WTC11 (cell line): ENCODE data around the gene RMC1. TPM values are rescaled to one million over a fixed set of nuclear protein-coding genes. Genes with fewer than 3 reads are reported as not detected.

Experiments used
- ATAC-seq: fragments of 200-7000 bp; cut with Tn5 transposase; 2 replicates; pipeline ENCODE4 v1.10.0; 2021; ENCODE audit warnings: mild to moderate bottlenecking, moderate library complexity
- CTCF ChIA-PET: fragments of 300-600 bp; sonication (Branson Sonifier 250); formaldehyde crosslinking; loops from one replicate; lab custom pipeline; 2021; ENCODE audit warnings: antibody characterized with exemption; lab: Charles Lee
- POLR2A ChIA-PET: fragments of 350-600 bp; sonication (Branson Sonifier 250); formaldehyde crosslinking; loops from one replicate; lab custom pipeline; 2021; ENCODE audit warnings: antibody characterized with exemption; lab: Charles Lee
- DNase-seq: peaks from one replicate; pipeline ENCODE4 v3.0.0; 2021; ENCODE audit warnings: low spot score
- H3K27ac Mint-ChIP-seq: 2 replicates; pipeline ENCODE4 v1.8.0; 2021; ENCODE audit warnings: mixed read lengths
- H3K27me3 Mint-ChIP-seq: 2 replicates; pipeline ENCODE4 v1.8.0; 2021; ENCODE audit warnings: low read depth, mild to moderate bottlenecking, moderate library complexity, mixed read lengths
- H3K36me3 Mint-ChIP-seq: 2 replicates; pipeline ENCODE4 v1.8.0; 2021; ENCODE audit warnings: mixed read lengths
- H3K4me1 Mint-ChIP-seq: 2 replicates; pipeline ENCODE4 v1.8.0; 2022; ENCODE audit warnings: mixed read lengths
- H3K4me3 Mint-ChIP-seq: 2 replicates; pipeline ENCODE4 v1.8.0; 2021; ENCODE audit warnings: mild to moderate bottlenecking, moderate library complexity, mixed read lengths
- H3K9me3 Mint-ChIP-seq: 2 replicates; pipeline ENCODE4 v1.8.0; 2021; ENCODE audit warnings: mixed read lengths
- ATF1 ChIP-seq: sonication (generic); formaldehyde crosslinking; IDR thresholded peaks from 2 replicates; pipeline ENCODE4 v1.8.1; 2023; ENCODE audit warnings: mild to moderate bottlenecking, moderate library complexity, missing genetic modification reagents
- FOXJ3 ChIP-seq: sonication (generic); formaldehyde crosslinking; IDR thresholded peaks from 2 replicates; pipeline ENCODE4 v1.9.0; 2021; ENCODE audit warnings: missing genetic modification reagents, mild to moderate bottlenecking, borderline replicate concordance
- IRF2 ChIP-seq: sonication (generic); formaldehyde crosslinking; IDR thresholded peaks from 2 replicates; pipeline ENCODE4 v1.8.0; 2022; ENCODE audit warnings: low read depth, missing genetic modification reagents, borderline replicate concordance
- KAT7 ChIP-seq: sonication (generic); formaldehyde crosslinking; IDR thresholded peaks from 2 replicates; pipeline ENCODE4 v1.8.1; 2023; ENCODE audit warnings: missing genetic modification reagents, mild to moderate bottlenecking, borderline replicate concordance
- MYBL2 ChIP-seq: sonication (generic); formaldehyde crosslinking; IDR thresholded peaks from 2 replicates; pipeline ENCODE4 v1.8.1; 2023; ENCODE audit warnings: mild to moderate bottlenecking, moderate library complexity, missing genetic modification reagents
- SMAD3 ChIP-seq: sonication (generic); formaldehyde crosslinking; IDR thresholded peaks from 2 replicates; pipeline ENCODE4 v1.8.0; 2022; ENCODE audit warnings: missing genetic modification reagents, mild to moderate bottlenecking, borderline replicate concordance
- SOX15 ChIP-seq: fragments of 250-450 bp; sonication (Bioruptor Pico); IDR thresholded peaks from 2 replicates; pipeline ENCODE4 v1.9.0; 2021; ENCODE audit warnings: mild to moderate bottlenecking
- SP1 ChIP-seq: sonication (generic); formaldehyde crosslinking; conservative IDR thresholded peaks from 2 replicates; pipeline ENCODE4 v1.8.1; 2022; ENCODE audit warnings: missing genetic modification reagents
- TCF7 ChIP-seq: sonication (generic); formaldehyde crosslinking; IDR thresholded peaks from 2 replicates; pipeline ENCODE4 v1.8.0; 2022; ENCODE audit warnings: mild to moderate bottlenecking, low read depth, missing genetic modification reagents, moderate library complexity
- TEAD1 ChIP-seq: sonication (generic); formaldehyde crosslinking; IDR thresholded peaks from 2 replicates; pipeline ENCODE4 v1.8.0; 2022; ENCODE audit warnings: mild to moderate bottlenecking, missing genetic modification reagents
- TP53 ChIP-seq: sonication (generic); formaldehyde crosslinking; IDR thresholded peaks from 2 replicates; pipeline ENCODE4 v1.8.1; 2023; ENCODE audit warnings: mild to moderate bottlenecking, missing genetic modification reagents
- ZBTB21 ChIP-seq: sonication (generic); formaldehyde crosslinking; IDR thresholded peaks from 2 replicates; pipeline ENCODE4 v1.8.1; 2023; ENCODE audit warnings: mild to moderate bottlenecking, missing genetic modification reagents, borderline replicate concordance
- ZNF138 ChIP-seq: sonication (generic); formaldehyde crosslinking; conservative IDR thresholded peaks from 2 replicates; pipeline ENCODE4 v1.8.1; 2022; ENCODE audit warnings: mild to moderate bottlenecking, moderate library complexity, missing genetic modification reagents
- ZNF416 ChIP-seq: fragments of 250-450 bp; sonication (Bioruptor Pico); IDR thresholded peaks from 2 replicates; pipeline ENCODE4 v1.9.0; 2021; ENCODE audit warnings: mild to moderate bottlenecking, inconsistent platforms
- total RNA-seq: library from RNA; stranded (reverse); gene quantifications from 3 replicates; pipeline ENCODE4 v1.2.3, GENCODE V29; 2021
- TF ChIP-seq, protein P1 (sequence below): sonication (generic); formaldehyde crosslinking; IDR thresholded peaks from 2 replicates; pipeline ENCODE4 v1.8.1; 2023; ENCODE audit warnings: mild to moderate bottlenecking, missing genetic modification reagents
- TF ChIP-seq, protein P2 (sequence below): sonication (generic); formaldehyde crosslinking; IDR thresholded peaks from 2 replicates; pipeline ENCODE4 v1.8.1; 2023; ENCODE audit warnings: mild to moderate bottlenecking, missing genetic modification reagents, moderate library complexity
- TF ChIP-seq, protein P3 (sequence below): sonication (generic); formaldehyde crosslinking; IDR thresholded peaks from 2 replicates; pipeline ENCODE4 v1.8.1; 2022; ENCODE audit warnings: mild to moderate bottlenecking, missing genetic modification reagents, moderate library complexity, borderline replicate concordance
- TF ChIP-seq, protein P4 (sequence below): sonication (generic); formaldehyde crosslinking; IDR thresholded peaks from 2 replicates; pipeline ENCODE4 v1.8.1; 2022; ENCODE audit warnings: mild to moderate bottlenecking, moderate library complexity, missing genetic modification reagents
- TF ChIP-seq, protein P5 (sequence below): sonication (generic); formaldehyde crosslinking; IDR thresholded peaks from 2 replicates; pipeline ENCODE4 v1.8.0; 2022; ENCODE audit warnings: mild to moderate bottlenecking, missing genetic modification reagents
- TF ChIP-seq, protein P6 (sequence below): fragments of 250-450 bp; sonication (Bioruptor Pico); IDR thresholded peaks from 2 replicates; pipeline ENCODE4 v2.1.2; 2022; ENCODE audit warnings: mild to moderate bottlenecking, moderate library complexity

The RMC1 gene
- total RNA-seq, 1 experiment from 2014 or later = 15.6 TPM

DNA sequence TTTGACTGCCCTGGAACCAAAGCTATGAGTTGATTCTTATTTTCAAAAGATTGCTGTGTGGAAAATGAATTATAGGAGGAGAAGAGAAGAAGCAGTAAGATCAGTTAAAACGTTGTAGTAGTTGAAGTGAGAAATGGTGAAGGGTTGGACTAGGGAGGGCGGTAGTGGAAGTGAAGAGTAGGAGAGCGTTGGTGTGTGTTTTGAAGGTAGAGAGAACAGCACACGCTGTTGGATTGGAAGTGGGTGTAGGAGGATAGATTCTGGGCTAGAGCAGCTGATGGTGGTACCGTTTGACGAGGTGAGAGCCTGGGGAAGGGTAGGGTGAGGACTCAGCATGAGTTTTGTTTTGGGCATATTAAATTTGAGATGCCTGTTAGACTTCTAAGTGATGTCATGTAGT is 31.8 kb upstream of the RMC1 start:
- H3K27ac Mint-ChIP-seq = no peak overlapping the region
- peaks cover 41% of the 10 kb centered on the region for H3K36me3 Mint-ChIP-seq
- ChIA-PET CTCF (interaction anchor here (1.2 kb wide), 1 partner anchor 27 kb away, joined by 3 read pairs; no protein-coding TSS in a partner anchor), POLR2A (no interaction called here)
- H3K27me3 Mint-ChIP-seq = no peaks in the 10 kb centered on the region
- no peak for TF ChIP-seq SOX15
- no peak for TF ChIP-seq SMAD3 (CRISPR knock-in tag)
- TF ChIP-seq, protein P1, sequence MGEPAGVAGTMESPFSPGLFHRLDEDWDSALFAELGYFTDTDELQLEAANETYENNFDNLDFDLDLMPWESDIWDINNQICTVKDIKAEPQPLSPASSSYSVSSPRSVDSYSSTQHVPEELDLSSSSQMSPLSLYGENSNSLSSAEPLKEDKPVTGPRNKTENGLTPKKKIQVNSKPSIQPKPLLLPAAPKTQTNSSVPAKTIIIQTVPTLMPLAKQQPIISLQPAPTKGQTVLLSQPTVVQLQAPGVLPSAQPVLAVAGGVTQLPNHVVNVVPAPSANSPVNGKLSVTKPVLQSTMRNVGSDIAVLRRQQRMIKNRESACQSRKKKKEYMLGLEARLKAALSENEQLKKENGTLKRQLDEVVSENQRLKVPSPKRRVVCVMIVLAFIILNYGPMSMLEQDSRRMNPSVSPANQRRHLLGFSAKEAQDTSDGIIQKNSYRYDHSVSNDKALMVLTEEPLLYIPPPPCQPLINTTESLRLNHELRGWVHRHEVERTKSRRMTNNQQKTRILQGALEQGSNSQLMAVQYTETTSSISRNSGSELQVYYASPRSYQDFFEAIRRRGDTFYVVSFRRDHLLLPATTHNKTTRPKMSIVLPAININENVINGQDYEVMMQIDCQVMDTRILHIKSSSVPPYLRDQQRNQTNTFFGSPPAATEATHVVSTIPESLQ (CRISPR knock-in tag) = no peak
- TF ChIP-seq, protein P2, sequence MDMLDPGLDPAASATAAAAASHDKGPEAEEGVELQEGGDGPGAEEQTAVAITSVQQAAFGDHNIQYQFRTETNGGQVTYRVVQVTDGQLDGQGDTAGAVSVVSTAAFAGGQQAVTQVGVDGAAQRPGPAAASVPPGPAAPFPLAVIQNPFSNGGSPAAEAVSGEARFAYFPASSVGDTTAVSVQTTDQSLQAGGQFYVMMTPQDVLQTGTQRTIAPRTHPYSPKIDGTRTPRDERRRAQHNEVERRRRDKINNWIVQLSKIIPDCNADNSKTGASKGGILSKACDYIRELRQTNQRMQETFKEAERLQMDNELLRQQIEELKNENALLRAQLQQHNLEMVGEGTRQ (CRISPR knock-in tag) = no peak
- TF ChIP-seq ZBTB21 = no peak
- no peak for TF ChIP-seq MYBL2
- no peak for TF ChIP-seq ZNF416 (CRISPR knock-in tag)
- TF ChIP-seq TCF7 (CRISPR knock-in tag) = no peak
- TF ChIP-seq ATF1 (CRISPR knock-in tag) = no peak
- TF ChIP-seq KAT7 (CRISPR knock-in tag) = no peak
- no peak for TF ChIP-seq FOXJ3 (CRISPR knock-in tag)
- no peak for TF ChIP-seq ZNF138 (CRISPR knock-in tag)
- no peak for TF ChIP-seq TEAD1 (CRISPR knock-in tag)
- TF ChIP-seq, protein P3, sequence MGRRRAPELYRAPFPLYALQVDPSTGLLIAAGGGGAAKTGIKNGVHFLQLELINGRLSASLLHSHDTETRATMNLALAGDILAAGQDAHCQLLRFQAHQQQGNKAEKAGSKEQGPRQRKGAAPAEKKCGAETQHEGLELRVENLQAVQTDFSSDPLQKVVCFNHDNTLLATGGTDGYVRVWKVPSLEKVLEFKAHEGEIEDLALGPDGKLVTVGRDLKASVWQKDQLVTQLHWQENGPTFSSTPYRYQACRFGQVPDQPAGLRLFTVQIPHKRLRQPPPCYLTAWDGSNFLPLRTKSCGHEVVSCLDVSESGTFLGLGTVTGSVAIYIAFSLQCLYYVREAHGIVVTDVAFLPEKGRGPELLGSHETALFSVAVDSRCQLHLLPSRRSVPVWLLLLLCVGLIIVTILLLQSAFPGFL = no peak
- TF ChIP-seq, protein P4, sequence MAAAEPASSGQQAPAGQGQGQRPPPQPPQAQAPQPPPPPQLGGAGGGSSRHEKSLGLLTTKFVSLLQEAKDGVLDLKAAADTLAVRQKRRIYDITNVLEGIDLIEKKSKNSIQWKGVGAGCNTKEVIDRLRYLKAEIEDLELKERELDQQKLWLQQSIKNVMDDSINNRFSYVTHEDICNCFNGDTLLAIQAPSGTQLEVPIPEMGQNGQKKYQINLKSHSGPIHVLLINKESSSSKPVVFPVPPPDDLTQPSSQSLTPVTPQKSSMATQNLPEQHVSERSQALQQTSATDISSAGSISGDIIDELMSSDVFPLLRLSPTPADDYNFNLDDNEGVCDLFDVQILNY (CRISPR knock-in tag) = no peak
- TF ChIP-seq, protein P5, sequence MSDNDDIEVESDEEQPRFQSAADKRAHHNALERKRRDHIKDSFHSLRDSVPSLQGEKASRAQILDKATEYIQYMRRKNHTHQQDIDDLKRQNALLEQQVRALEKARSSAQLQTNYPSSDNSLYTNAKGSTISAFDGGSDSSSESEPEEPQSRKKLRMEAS (CRISPR knock-in tag) = no peak
- TF ChIP-seq, protein P6, sequence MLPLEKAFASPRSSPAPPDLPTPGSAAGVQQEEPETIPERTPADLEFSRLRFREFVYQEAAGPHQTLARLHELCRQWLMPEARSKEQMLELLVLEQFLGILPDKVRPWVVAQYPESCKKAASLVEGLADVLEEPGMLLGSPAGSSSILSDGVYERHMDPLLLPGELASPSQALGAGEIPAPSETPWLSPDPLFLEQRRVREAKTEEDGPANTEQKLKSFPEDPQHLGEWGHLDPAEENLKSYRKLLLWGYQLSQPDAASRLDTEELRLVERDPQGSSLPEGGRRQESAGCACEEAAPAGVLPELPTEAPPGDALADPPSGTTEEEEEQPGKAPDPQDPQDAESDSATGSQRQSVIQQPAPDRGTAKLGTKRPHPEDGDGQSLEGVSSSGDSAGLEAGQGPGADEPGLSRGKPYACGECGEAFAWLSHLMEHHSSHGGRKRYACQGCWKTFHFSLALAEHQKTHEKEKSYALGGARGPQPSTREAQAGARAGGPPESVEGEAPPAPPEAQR (CRISPR knock-in tag) = no peak
- ATAC-seq (no peak), DNase-seq (no peak)
- H3K9me3 Mint-ChIP-seq = no peaks in the 10 kb centered on the region
- H3K4me1 Mint-ChIP-seq = no peaks in the 10 kb centered on the region
- no peak overlapping the region for H3K4me3 Mint-ChIP-seq

DNA sequence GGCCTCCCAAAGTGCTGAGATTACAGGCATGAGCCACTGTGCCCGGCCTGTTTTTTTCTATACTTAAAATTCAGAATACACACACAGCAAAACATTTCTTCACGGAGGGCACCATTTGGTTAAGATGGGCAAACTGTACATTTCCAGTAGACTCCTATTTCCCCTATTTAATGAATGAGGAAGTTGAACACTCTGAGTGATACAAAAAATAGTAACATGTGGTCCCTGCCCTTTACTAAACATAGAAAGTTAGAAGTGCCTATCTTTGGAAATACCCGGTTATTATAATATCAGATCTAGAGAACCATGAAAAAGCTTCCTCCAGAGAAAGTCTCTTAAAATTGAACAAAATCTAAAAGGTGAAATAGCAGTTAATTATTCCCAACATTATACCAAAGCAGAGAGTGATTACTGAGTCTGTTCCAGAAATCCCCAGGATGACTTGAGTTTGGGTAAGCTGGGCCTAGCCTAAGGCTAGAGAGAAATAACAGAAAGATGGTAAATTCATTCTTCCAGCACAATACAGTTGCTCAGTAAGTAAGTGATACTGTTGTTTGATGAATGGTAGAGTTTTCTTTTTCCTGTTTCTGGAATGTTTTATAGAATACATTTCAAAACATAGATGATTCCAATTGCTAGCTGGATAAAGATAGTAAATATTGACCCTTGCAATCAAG is 23.3 kb upstream of the RMC1 start:
- DNase-seq (no peak), ATAC-seq (no peak)
- Mint-ChIP-seq H3K9me3 (no peaks in the 10 kb centered on the region), H3K27ac (no peak overlapping the region), H3K4me1 (peaks cover 9% of the 10 kb centered on the region), H3K4me3 (no peak overlapping the region), H3K36me3 (peaks cover 51% of the 10 kb centered on the region), H3K27me3 (no peaks in the 10 kb centered on the region)
- no peak for TF ChIP-seq TP53 (CRISPR knock-in tag)
- no peak for TF ChIP-seq IRF2 (CRISPR knock-in tag)
- TF ChIP-seq TCF7 (CRISPR knock-in tag) = no peak
- no peak for TF ChIP-seq SP1 (CRISPR knock-in tag)
- CTCF ChIA-PET = interaction anchor here (0.7 to 1.0 kb wide), 2 partner anchors 16 to 19 kb away, joined by 3 read pairs; no protein-coding TSS in a partner anchor
- POLR2A ChIA-PET = no interaction called here
